HG02852 (cell line): ENCODE measurements around the gene ATP5PB.

Experiments used
- ATAC-seq: cut with Tn5 transposase; IDR thresholded peaks from one replicate; pipeline ENCODE4 v1.9.1; 2021; ENCODE audit warnings: mild to moderate bottlenecking, moderate library complexity; ENCODE audit not compliant: unreplicated experiment

Gene ATP5PB

DNA sequence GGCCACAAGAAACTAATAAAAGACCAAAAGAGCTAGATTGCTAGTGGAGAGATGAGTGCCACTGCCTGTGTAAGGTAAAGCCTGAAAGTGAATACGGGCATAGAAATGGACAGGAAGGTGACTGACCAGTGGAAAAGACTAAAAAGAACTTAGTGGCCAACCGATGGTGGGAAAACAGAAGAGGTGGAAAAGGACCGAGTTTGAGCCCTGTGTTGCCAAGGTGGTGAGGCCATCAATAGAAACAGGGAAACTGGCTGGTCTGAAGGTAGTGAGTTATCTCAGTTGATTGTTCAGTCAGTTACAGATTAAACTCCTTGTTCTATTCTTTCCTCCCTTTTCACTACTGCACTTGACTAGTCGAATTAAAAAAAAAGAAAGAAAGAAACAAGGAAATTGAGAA, 2.7 kb upstream of the ATP5PB start:
- no peak for ATAC-seq

- no peak for ATAC-seq
Measured at GRCh38 chr1:111446967-111447892, 2.0 kb upstream of the ATP5PB start.

DNA sequence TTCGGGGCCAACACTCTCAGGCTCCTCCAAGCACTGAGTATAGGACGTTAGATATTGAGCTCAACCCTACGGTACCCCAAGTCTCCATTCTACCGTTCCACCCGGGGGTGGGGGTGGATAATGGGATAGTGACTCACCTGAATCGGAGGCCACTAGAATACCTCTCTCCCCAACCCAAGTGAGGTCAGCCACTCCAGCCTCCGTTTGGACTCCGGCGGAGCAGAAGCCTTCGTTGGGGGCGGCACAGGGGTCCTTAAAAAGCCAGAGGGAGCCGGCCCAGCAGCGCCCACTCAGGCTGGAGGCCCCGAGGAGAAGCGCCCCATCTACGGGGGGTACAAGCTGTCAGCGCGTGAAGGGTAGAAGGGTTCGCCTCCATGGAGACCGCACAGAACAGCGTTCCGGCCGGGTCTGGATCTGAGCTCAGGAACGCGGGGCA, 764 bp upstream of the ATP5PB start:
- ATAC-seq: peak; percentile 25

GRCh38 chr1:111449703-111450017, 396 bp downstream of the ATP5PB start:
- ATAC-seq: no peak

GRCh38 chr1:111450185-111450584, 921 bp downstream of the ATP5PB start:
- no peak for ATAC-seq

- ATAC-seq: no peak
Measured at GRCh38 chr1:111452581-111452980, 3.3 kb downstream of the ATP5PB start.

DNA sequence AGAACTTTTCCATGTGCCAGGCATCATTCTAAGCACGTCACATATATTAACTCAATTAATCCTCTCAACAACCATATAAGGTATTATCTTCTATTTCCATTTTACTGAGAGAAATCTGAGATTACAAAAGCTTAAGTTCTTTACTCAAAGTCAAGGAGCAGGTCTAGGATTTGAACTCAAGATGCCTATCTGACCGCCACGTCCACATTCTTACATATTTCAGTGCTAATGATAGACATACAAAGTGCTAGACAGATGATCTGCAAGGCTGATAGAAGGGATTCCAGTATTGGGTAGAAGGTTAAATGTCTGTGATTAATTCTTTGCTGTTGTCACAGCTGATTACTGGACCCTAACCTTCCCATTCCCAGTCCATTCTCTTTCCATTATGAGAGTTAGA, 4.4 kb downstream of the ATP5PB start:
- ATAC-seq: no peak

DNA sequence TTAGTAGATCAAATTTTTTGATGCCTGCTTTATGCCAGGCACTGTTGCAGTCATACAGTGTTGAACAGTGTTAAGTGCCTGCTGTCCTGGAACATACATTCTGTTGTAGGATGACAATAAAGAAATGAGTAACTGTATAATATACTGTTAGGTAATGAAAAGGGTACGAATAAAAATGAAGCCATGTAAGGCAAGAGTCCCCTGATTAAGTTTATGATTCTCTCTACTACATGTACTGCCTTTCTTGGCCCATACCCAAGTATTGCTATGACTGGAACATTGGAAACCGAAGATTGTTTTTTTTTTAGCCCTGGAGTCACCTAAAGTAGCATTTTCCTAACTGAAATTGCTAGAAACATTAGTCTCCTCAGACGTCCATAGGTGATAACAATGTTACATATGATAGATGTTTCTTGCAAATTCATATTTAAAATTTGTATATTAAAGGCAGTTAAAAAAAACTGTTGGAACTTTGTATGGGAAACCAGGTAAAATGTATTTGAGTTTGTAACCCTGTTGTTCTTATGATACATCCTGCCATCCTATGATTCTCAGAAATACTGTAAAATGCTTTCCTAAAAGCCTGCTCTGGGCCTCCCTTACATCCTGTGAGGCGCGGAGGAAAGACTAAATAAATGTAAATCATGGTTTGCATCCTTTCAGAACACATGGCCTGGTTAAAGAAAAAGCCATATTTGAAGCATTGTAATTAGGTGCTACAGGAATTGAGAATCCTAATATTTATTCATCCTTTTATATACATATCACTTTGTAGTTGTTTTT, 5.8 kb downstream of the ATP5PB start:
- no peak for ATAC-seq

DNA sequence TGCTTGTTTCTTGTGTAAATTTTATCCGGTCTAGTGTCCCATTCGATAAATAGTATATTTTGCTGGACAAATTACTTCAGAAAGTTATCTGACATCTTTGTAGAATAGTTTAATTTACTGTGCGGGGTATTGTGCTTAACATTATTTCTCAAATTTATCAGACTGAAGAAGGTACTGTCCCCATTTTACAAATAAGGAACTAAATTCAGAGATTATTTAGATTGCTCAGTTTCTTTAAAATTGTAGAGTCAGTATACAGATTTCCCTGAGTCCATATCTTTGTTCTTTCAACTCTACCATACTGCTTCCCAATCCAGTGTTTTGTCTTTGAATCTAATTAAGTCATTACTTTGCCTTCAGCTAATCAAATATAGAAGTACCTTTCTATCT, 6.4 kb downstream of the ATP5PB start:
- no peak for ATAC-seq

DNA sequence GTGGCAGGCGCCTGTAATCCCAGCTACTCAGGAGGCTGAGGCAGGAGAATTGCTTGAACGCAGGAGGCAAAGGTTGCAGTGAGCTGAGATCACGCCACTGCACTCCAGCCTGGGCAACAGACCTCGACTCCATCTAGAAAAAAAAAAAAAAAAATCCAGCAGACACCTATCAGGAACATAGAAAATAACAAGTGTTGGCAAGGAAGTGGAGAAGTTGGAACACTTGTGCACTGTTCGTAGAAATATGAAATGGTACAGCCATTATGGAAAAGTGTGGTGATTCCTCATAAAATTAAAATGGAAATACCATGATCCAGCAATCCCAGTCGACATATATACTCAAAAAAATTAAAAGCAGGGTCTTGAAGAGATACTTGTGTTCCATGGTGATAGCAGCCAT, 12.5 kb downstream of the ATP5PB start:
- ATAC-seq: no peak

DNA sequence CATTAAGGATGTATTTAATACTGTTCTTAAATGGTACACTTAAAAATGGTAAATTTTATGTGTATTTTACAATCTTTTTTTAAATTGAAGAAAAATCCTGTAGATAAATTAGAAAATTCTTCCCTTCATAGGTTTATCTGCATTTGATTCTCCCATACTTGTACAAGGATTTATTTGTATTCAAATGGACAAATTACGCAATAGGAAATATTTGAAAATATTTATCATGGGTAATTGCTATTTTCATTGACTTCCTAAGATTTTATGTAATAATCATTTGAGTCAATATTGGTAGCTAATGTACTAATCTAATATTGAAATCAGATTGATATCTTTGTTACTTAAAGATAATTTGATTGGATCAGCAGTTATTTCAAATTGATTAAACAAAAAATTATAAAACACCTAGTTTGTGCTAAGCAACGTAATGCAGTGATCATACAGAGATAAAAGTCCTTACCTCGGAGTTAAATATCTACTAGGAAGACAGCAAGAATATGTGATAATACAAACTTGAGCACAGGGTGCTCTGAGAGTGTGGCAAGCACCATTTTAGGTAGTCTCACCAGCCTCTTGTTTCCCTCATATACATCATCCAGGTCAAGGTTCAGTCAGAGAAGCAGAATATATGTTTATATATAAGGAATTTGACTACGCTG, 13.2 kb downstream of the ATP5PB start:
- ATAC-seq: no peak

GRCh38 chr1:111463029-111463683, 13.9 kb downstream of the ATP5PB start:
- ATAC-seq: no peak

- ATAC-seq: no peak
Measured at GRCh38 chr1:111465754-111466153, 16.5 kb downstream of the ATP5PB start.

DNA sequence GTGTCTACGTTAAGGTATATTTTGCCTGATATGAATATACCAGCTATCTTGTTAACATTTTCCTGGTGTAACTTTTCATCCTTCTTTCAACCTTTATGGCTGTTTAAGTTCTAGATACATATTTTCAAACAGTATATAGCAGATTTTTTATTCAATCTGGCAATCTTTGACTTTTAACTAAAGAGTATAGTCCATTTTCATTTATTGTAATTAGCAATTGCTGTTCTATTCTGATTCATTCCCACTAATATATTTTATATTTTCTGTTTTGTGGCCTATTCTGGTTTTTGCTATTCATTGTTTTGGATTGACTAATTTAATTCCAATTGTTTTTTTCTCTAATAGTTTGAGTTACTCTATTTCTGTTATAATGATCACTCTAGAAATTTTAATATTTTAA, 17.2 kb downstream of the ATP5PB start:
- ATAC-seq: no peak

DNA sequence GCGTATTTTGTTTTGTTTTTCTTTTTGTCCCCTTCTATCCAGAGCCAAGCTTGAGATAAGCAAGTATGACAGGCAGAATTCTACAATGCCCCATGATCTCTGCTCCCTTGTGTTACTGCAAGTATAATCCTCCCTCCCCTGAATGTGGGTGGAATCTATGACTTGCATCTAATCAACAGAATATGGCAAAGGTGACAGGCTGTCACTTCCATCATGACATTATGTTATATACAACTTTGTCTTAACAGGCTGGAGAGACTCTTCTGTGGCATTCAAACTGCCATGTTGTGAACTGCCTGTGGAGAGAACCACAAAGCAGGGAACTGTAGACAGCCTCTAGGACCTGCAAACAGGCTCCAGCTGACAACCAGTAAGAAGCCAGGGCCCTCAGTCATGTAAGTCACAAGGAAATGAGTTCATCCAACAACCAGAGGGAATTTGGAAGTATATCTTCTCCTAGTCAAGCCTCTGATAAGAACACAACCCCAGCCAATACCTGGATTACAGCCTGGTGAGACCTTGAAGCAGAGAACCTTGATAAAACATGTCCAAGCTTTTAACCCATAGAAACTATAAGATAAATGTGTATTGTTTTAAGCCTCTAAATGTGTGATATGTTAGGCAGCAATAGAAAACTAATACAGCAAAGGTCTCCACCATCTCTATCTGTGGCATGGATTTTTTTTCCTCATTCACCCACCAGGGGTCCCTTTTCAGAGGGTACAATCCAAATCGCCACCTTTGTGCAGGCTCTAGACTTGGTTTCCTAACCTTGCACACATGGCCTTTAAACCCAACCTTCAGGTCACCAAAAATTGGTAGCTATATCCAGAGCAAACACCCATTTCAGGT, 18.8 kb downstream of the ATP5PB start:
- no peak for ATAC-seq

GRCh38 chr1:111468717-111469100, 19.4 kb downstream of the ATP5PB start:
- ATAC-seq: no peak

DNA sequence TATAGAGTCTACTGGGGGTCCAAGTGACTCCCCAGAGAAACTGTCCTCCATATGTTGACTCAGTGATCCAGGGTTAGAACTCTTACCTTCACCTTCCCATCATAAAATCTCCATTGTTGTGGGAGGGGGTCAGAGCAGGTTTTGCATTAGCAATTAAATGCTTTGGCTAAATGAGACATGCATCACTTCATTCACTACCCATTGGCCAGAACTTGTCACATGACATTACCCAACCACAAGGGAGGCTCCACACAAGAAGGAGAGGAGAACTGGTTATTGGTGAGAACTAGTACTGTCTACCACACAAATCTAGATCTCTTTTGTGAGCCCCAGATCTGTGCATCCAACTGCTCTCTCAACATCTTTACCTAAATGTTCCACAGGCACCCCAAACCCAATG, 20.3 kb downstream of the ATP5PB start:
- ATAC-seq: no peak

GRCh38 chr1:111470596-111470995, 21.3 kb downstream of the ATP5PB start:
- no peak for ATAC-seq

DNA sequence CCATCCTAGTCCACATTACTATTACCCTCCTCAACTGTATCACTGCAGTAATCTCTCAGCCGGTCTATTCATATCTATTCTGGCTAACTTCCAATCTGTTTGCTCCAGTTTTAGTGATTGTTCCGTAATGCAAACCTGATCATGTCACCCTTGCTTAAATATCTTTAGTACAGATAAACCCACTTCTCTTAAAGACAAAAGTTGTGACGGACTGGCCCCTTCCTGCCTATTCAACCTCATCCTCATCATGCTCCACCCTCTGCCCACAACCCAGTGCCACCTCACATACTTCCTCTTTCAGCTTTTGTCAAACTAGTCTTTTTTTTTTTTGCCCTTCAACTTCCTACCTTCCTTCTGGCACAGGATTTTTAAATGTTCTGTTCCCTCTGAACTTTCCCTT, 21.7 kb downstream of the ATP5PB start:
- no peak for ATAC-seq

DNA sequence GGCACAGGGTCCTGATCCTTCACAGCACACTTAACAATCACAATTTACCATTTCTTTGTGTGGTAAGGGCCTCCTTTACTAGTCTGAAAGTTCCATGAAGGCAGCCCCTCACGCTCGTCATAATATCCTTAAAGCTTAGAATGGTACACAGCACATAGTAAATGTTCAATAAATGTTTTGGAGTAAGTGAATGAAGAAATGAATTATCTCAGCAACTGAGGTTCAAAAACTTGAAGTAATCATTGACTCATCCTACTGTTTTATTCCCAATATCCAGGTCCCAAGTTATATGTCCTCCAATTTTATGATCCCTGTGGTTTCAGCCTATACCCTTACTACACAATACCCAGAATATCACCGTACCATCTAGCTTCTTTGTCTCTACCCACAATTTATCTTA, 22.3 kb downstream of the ATP5PB start:
- ATAC-seq: no peak
